H9 (cell line): ENCODE measurements around the gene LRRC15. TPM values are rescaled to one million over a fixed set of nuclear protein-coding genes. Genes with fewer than 3 reads are reported as not detected.

ENCODE experiments used
- DNase-seq: peaks from one replicate; pipeline ENCODE4 v3.0.0-alpha.2; 2017
- H2AFZ ChIP-seq: one replicate; pipeline ENCODE4 v1.6.1; 2013; ENCODE audit warnings: mild to moderate bottlenecking, low read length, control low read depth, moderate library complexity
- H2AK5ac ChIP-seq: 2 replicates; pipeline ENCODE4 v1.6.1; 2013; ENCODE audit warnings: low read length, control low read depth, mixed read lengths; ENCODE audit not compliant: insufficient read length
- H2BK120ac ChIP-seq: one replicate; pipeline ENCODE4 v1.6.1; 2013; ENCODE audit warnings: low read depth, mild to moderate bottlenecking, low read length, control low read depth, inconsistent platforms; ENCODE audit not compliant: poor library complexity, severe bottlenecking
- H2BK12ac ChIP-seq: 2 replicates; pipeline ENCODE4 v1.6.1; 2013; ENCODE audit warnings: low read length, control low read depth, mixed read lengths, low read depth; ENCODE audit not compliant: insufficient read length
- H2BK15ac ChIP-seq: 2 replicates; pipeline ENCODE4 v1.6.1; 2013; ENCODE audit warnings: low read depth, low read length, control low read depth
- H2BK20ac ChIP-seq: one replicate; pipeline ENCODE4 v1.6.1; 2013; ENCODE audit warnings: low read depth, mild to moderate bottlenecking, low read length, control low read depth, inconsistent platforms; ENCODE audit not compliant: poor library complexity, severe bottlenecking
- H2BK5ac ChIP-seq: 2 replicates; pipeline ENCODE4 v1.6.1; 2013; ENCODE audit warnings: low read length, control low read depth, mixed read lengths; ENCODE audit not compliant: insufficient read length
- H3K14ac ChIP-seq: 2 replicates; pipeline ENCODE4 v1.6.1; 2013; ENCODE audit warnings: low read length, control low read depth; ENCODE audit not compliant: insufficient read depth
- H3K18ac ChIP-seq: 2 replicates; pipeline ENCODE4 v1.6.1; 2013; ENCODE audit warnings: low read depth, mild to moderate bottlenecking, mixed read lengths, low read length, control low read depth; ENCODE audit not compliant: insufficient read length
- H3K23ac ChIP-seq: 2 replicates; pipeline ENCODE4 v1.6.1; 2013; ENCODE audit warnings: low read length, control low read depth, mixed read lengths, low read depth; ENCODE audit not compliant: insufficient read length
- H3K23me2 ChIP-seq: 2 replicates; pipeline ENCODE4 v1.6.1; 2013; ENCODE audit warnings: low read depth, mild to moderate bottlenecking, mixed read lengths, low read length, control low read depth; ENCODE audit not compliant: insufficient read length, poor library complexity, severe bottlenecking
- H3K27ac ChIP-seq: 2 replicates; pipeline ENCODE4 v1.5.1; 2013; ENCODE audit warnings: low read length, control low read depth, mixed read lengths, low read depth; ENCODE audit not compliant: insufficient read length
- H3K27me3 ChIP-seq: 2 replicates; pipeline ENCODE4 v1.6.1; 2013; ENCODE audit warnings: low read length, control low read depth, inconsistent platforms; ENCODE audit not compliant: insufficient read depth
- H3K4ac ChIP-seq: 2 replicates; pipeline ENCODE4 v1.6.1; 2013; ENCODE audit warnings: low read depth, mild to moderate bottlenecking, control low read depth, inconsistent platforms, low read length, moderate library complexity
- H3K4me1 ChIP-seq: 2 replicates; pipeline ENCODE4 v1.6.1; 2013; ENCODE audit warnings: low read length, control low read depth, inconsistent platforms; ENCODE audit not compliant: insufficient read depth
- H3K4me2 ChIP-seq: 2 replicates; pipeline ENCODE4 v1.6.1; 2013; ENCODE audit warnings: low read length, control low read depth, mixed read lengths; ENCODE audit not compliant: insufficient read length, insufficient read depth
- H3K56ac ChIP-seq: 2 replicates; pipeline ENCODE4 v1.6.1; 2013; ENCODE audit warnings: low read depth, mild to moderate bottlenecking, mixed read lengths, low read length, control low read depth; ENCODE audit not compliant: insufficient read length
- H3K79me1 ChIP-seq: 2 replicates; pipeline ENCODE4 v1.6.1; 2013; ENCODE audit warnings: low read depth, mild to moderate bottlenecking, moderate library complexity, low read length, control low read depth, inconsistent platforms; ENCODE audit not compliant: insufficient read depth, poor library complexity, severe bottlenecking
- H3K79me2 ChIP-seq: 2 replicates; pipeline ENCODE4 v1.6.1; 2013; ENCODE audit warnings: low read length, control low read depth, inconsistent platforms; ENCODE audit not compliant: insufficient read depth
- H3K9ac ChIP-seq: 2 replicates; pipeline ENCODE4 v1.6.1; 2013; ENCODE audit warnings: low read length, control low read depth, mixed read lengths; ENCODE audit not compliant: insufficient read length; ENCODE audit errors: extremely low read depth
- H3K9me3 ChIP-seq: one replicate; pipeline ENCODE4 v1.6.1; 2013; ENCODE audit warnings: low read depth, low read length, inconsistent platforms; ENCODE audit not compliant: control insufficient read depth
- H3T11ph ChIP-seq: one replicate; pipeline ENCODE4 v1.6.1; 2013; ENCODE audit warnings: mild to moderate bottlenecking, low read length, control low read depth, inconsistent platforms
- H4K20me1 ChIP-seq: one replicate; pipeline ENCODE4 v1.6.1; 2013; ENCODE audit not compliant: control insufficient read depth, insufficient read length, insufficient read depth
- H4K5ac ChIP-seq: 2 replicates; pipeline ENCODE4 v1.6.1; 2013; ENCODE audit warnings: low read depth, mild to moderate bottlenecking, mixed read lengths, low read length, control low read depth; ENCODE audit not compliant: insufficient read length
- H4K8ac ChIP-seq: replicated peaks from 2 replicates; pipeline ENCODE4 v1.6.1; 2013; ENCODE audit warnings: low read length, control low read depth, mixed read lengths, low read depth; ENCODE audit not compliant: insufficient read length
- H4K91ac ChIP-seq: 2 replicates; pipeline ENCODE4 v1.6.1; 2013; ENCODE audit warnings: low read depth, mild to moderate bottlenecking, moderate library complexity, mixed read lengths, low read length, control low read depth; ENCODE audit not compliant: insufficient read length
- H3K27ac Mint-ChIP-seq, 3 experiments: 2 replicates in 2 of 3; 3 replicates in 1 of 3; pipeline ENCODE4 v1.8.0; 2020 to 2021; ENCODE audit warnings: mixed read lengths in 3 of 3, mild to moderate bottlenecking in 1 of 3, moderate library complexity in 1 of 3
- H3K27me3 Mint-ChIP-seq: 2 replicates; pipeline ENCODE4 v1.8.0; 2021; ENCODE audit warnings: low read depth, mild to moderate bottlenecking, moderate library complexity, mixed read lengths
- H3K36me3 Mint-ChIP-seq, 3 experiments: 2 replicates in 2 of 3; 3 replicates in 1 of 3; pipeline ENCODE4 v1.8.0; 2020 to 2021; ENCODE audit warnings: low read depth in 3 of 3, mixed read lengths in 3 of 3; ENCODE audit not compliant: insufficient read depth in 1 of 3
- H3K4me1 Mint-ChIP-seq, 2 experiments: 2 replicates each; pipeline ENCODE4 v1.8.0; 2020; ENCODE audit warnings: mixed read lengths in 2 of 2
- H3K4me3 Mint-ChIP-seq, 2 experiments: 2 replicates in 1 of 2; 3 replicates in 1 of 2; pipeline ENCODE4 v1.8.0; 2020 to 2021; ENCODE audit warnings: mild to moderate bottlenecking in 2 of 2, mixed read lengths in 2 of 2, moderate library complexity in 1 of 2
- H3K9me3 Mint-ChIP-seq, 2 experiments: 2 replicates in 1 of 2; 3 replicates in 1 of 2; pipeline ENCODE4 v1.8.0; 2020; ENCODE audit warnings: mild to moderate bottlenecking in 2 of 2, mixed read lengths in 2 of 2, moderate library complexity in 1 of 2
- CTCF ChIP-seq: fragments of 200-600 bp; sonication (generic); conservative IDR thresholded peaks from 3 replicates; pipeline ENCODE4 v1.8.0; 2021; ENCODE audit warnings: antibody characterized with exemption, mild to moderate bottlenecking
- WGBS: extraction: QIAGEN DNeasy Blood & Tissue Kit; methylation state at CpG from one replicate; pipeline ENCODE4 v1.1.7; 2013; ENCODE audit warnings: missing lambda C conversion rate, low lambda C conversion rate, mixed read lengths; ENCODE audit not compliant: insufficient read length; ENCODE audit errors: extremely low coverage; 5-methylcytosine and 5-hydroxymethylcytosine counted together
- total RNA-seq: library from RNA; stranded (reverse); gene quantifications from 2 replicates; pipeline ENCODE4 v1.2.1, GENCODE V29; 2021

The LRRC15 gene
- total RNA-seq, 1 experiment from 2014 or later = 0.07 TPM

GRCh38 chr3:194367992-194368841 is 1.3 kb downstream of the LRRC15 start:
- Mint-ChIP-seq H3K4me3 (no peak overlapping the region), H3K4me1 (peaks cover 24 to 37% of the 10 kb centered on the region in 2 experiments), H3K36me3 (no peaks in the 10 kb centered on the region; a peak in 1 of 7 replicates), H3K9me3 (no peaks in the 10 kb centered on the region; a peak in 1 of 5 replicates), H3K27me3 (peaks cover 21% of the 10 kb centered on the region), H3K27ac (no peak overlapping the region)
- Histone ChIP-seq H2BK12ac (no peak overlapping the region), H4K91ac (no peak overlapping the region), H3K4me1 (no peaks in the 10 kb centered on the region), H3K79me1 (no peaks in the 10 kb centered on the region), H3K56ac (no peak overlapping the region), H3K23ac (no peak overlapping the region), H3K14ac (no peak overlapping the region; the same call in 1 of the 2 replicates), H4K20me1 (no peaks in the 10 kb centered on the region), H3K4ac (no peak overlapping the region), H4K8ac (no peak overlapping the region), H3K27ac (no peak overlapping the region), H2BK120ac (no peak overlapping the region), H3K9ac (no peak overlapping the region), H3K27me3 (no peaks in the 10 kb centered on the region; the same call in 1 of the 2 replicates), H2BK15ac (no peak overlapping the region), H2BK5ac (no peak overlapping the region), H2BK20ac (no peak overlapping the region), H3K79me2 (no peaks in the 10 kb centered on the region), H2AK5ac (no peak overlapping the region), H4K5ac (no peak overlapping the region), H3K18ac (no peak overlapping the region), H2AFZ (no peak overlapping the region), H3T11ph (no peak overlapping the region), H3K23me2 (no peaks in the 10 kb centered on the region), H3K4me2 (no peak overlapping the region), H3K9me3 (no peaks in the 10 kb centered on the region)
- no peak for TF ChIP-seq CTCF
- no CpG with 5 or more reads among the region's 18 CpGs for WGBS
- DNase-seq = no peak
